Stimulated activated CD8-positive, alpha-beta memory T cell treated with anti-CD3 and anti-CD28 coated beads, Interleukin-7, amount 100 ng/mL, for 48 hours (primary cell): Measurements from ENCODE around the gene SMC1B.
"Not testable (repeated sequence)": the region's sequence is repeated elsewhere in the genome, so short reads cannot be mapped to it uniquely, and the experiment has no call there.

Experiments used
- DNase-seq, 2 donors: peaks; one replicate each; pipeline ENCODE4 v3.0.0-alpha.2; 2020; ENCODE audit warnings: low read depth in 1 of 2; ENCODE audit errors: extremely low read depth in 1 of 2

Gene SMC1B

DNA sequence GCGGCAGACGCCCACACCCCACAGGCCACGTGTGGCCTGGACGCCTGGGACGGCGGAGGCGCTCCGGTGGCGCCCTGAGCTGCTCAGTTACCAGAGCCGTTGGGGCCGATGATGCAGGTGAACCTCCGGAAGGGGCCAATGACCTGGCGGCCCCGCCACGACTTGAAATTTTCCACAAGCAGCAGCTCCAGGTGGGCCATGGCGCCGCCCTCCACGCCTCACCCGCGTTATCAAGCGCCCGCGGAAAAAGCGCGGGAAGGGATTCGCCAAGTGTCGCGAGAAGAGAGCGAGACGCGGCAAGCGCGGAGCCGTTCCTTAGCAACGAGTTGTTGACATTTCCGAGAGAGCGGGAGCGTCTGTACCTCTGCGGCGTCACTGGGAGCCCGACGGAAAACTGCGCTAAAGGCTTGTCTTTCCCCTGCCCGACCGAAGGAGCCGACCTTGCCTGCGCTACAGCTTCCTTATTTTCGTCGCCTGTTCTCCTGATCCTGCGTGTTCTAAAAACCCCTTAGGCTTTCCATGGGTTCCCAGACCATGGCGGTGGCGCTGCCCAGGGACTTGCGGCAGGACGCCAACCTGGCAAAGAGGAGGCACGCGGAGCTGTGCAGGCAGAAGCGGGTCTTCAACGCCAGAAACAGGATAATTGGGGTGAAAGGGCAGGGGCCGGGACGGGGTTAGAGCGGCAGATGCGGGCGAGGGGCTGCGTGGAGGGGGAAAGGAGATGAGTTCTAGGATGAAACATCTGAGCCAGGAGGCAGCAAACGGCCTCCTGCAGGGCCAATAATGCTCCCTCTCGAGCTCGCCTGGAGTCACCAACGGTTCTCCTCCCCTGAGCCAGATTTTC lies at the start of gene SMC1B, which contains the start of gene RIBC2:
Gene SMC1B (minus strand): TSS at position 232 of the 844 bp plus-strand sequence. CDS start 32 bp downstream, at position 200.
Gene RIBC2 (plus strand): TSS at position 326 of the 844 bp plus-strand sequence. CDS start 194 bp downstream, at position 520.
- DNase-seq, result peak; percentile 58 to 84

- no peak for DNase-seq
Measured at GRCh38 chr22:45462034-45462655, 48.7 kb upstream of the SMC1B start.

DNA sequence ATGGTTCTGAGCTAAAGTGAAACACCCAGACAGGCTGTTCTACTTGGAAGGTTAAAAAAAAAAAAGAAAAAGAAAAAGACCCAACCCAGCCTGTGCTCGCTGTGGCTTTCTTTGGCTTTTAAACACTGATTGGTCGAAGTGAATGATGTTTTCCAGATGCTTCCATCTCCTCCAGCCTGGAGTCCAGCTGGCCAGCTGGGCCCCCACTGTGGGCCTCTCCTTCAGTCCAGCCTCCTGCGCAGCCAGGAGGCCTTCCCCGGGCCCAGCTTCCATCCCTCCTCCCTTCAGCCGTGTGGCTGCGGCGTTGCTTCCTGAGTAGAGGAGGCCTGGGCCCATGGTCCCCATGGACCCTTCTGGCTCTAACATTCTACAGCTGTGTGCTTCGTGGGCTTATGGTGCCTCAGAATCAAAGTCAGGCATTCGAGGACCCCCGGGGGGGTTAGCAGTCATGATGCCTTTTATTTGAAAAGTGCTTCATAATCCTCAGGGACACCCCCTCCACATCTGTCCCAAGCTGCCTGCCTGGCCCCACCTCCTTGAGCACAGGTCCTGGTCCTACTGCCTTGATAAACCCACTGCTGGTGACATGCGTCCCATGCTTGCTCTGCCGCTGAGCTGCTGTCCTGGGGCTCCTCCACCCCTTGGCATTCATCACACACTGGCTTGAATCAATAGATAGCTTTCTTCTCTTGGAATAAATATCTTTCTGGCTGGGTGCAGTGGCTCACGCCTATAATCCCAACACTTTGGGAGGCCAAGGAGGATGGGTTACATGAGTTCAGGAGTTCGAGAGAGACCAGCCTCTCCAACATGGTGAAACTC lies 47.1 kb upstream of the SMC1B start:
- DNase-seq, result no peak

- no peak for DNase-seq
Measured at GRCh38 chr22:45459235-45459634, 45.8 kb upstream of the SMC1B start.

- no peak for DNase-seq
Measured at GRCh38 chr22:45458532-45458931, 45.1 kb upstream of the SMC1B start.

- DNase-seq, result no peak
Measured at GRCh38 chr22:45456811-45457210, 43.4 kb upstream of the SMC1B start.

DNA sequence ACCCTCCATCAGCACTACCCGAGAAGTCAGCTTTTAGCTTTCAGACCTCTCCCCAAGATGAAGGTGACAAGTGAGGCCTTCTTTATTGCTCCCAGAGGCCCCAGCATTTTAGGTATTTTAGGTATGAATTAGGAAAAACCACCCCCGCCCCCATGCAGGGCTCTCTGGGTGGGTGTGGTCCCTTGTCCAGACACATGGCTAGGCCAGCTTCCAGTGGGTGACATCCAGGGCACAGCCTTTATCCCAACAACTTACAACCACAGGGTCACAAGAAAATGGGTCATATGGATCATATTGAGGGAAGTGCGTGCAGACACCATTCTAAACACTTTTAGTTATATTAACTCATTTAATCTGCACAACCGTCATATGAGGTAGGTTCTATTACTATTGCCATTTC lies 42.2 kb upstream of the SMC1B start:
- no peak for DNase-seq

GRCh38 chr22:45455212-45455611 lies 41.8 kb upstream of the SMC1B start:
- no peak for DNase-seq

GRCh38 chr22:45454275-45454674 lies 40.9 kb upstream of the SMC1B start:
- DNase-seq, result no peak

GRCh38 chr22:45453764-45454163 lies 40.4 kb upstream of the SMC1B start:
- no peak for DNase-seq

DNA sequence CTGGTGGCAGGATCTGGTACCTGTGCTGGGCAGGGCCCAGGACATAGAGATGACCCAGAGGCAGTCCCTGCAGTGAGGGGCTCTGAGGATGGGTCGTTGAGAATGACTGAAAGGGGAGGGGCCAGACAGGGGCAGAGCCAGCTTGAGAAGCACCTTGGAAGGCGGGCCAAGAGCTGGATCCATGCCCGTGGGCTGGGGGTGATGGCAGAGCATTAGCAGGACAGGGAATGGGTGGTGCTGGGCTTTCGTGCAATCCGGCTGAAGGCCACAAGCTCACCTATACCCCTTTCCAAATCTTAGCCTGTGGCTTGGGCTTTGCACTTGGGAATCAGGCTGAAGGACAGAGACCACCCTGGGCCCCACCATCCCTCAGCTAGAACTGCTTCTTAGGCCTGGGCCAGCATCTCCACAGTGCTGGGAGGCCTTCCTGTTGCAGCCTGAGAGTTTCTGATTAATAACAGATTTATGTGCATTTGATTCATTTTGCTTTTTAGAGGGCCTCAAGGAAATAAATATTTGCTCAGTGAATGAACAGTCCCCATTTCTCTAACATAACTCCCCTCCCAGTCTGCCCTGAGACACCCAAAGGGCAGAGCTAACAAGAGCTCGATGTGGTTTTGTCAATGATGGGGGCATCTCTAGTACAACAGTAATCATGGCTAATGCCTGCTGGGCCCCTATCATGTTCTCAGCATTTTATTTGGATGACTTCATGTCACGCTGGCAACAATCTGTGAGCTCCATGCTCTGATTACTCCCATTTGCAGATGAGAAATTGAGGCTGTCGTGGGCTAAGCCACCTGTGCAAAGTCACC lies 39.4 kb upstream of the SMC1B start:
- DNase-seq, result no peak

DNA sequence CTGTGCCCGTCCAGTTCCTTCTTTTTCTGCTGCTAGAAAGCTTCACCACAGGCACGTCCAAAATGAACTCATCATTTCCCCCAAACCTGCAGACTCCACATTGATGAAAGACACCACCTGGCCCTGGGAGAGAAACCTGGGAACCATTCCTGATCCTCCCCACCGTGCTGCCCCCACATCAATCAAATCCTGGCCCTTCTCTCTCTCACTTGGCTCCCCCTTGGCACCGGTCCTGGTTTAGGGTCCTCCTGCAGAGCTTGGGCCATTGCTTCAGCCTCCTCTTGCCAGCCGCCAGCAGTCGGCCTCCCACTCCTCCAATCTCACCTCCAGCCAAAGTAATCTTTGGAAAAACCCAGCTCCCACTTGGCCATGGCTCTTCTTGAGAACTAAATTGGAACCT lies 38.6 kb upstream of the SMC1B start:
- no peak for DNase-seq

DNA sequence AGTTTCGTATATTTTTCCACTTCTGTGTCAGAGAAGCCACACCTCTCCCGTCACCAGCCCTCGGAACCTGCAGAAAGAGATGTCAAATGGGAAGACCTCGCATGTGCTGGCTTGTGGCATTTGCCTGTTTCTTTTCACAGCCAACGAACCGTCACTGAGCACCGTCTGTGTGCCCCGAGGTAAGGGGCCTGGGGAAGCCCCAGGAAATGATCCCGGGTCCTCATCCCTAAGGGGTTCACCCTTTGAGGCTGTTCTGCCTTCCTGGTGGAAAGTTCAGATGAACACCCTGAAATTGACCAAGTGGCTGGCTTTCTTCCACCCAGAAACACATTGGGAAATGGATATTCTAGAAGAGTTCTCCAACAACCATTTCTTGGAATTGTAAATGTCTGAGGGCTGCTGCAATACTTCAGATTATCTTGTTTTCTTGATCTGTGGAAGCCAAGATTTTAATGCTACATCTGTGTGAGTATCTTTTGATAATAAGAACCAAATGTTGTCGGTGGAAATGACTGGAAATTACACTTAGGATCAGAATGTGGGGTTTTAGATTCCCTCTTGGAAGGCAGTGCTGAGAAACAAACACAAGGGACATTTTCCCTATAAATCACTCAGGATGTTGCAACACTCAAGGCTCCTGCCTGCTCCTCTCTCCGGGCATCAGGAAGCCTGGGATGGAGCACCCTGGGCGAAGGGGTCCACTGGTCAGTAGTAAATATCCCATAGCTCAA lies 37.7 kb upstream of the SMC1B start:
- DNase-seq, result no peak

DNA sequence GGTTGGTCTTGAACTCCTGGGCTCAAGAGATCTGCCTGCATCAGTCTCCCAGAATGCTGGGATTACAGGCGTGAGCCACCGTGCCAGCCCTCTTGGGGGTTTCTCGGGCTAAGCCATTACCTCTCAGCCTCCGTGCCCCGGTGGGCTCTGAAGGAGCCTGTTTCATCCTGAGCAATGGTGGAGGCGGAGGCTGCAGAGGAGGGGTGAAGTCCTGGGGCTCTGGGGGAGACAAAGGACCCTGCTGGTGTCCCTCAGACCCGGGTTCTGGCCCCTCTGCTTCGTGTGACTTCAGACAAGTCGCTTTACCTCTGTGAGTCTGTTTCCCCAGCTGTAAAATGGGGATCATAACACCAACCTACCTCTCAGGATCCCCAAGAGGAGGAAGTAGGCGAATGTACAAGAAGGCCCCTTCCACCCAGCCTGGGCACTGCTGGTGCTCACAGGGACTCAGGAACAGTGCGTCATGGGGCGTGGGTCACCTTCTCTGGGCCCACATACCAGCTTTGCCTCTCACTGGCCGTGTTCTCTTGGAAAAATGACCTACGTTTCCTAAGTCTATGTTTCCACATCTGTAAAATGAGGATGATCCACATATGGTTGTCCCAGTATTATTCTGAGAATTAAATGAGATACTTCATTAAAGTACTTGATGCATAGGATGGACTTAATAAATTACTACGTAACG lies 36.8 kb upstream of the SMC1B start:
- DNase-seq, result no peak

DNA sequence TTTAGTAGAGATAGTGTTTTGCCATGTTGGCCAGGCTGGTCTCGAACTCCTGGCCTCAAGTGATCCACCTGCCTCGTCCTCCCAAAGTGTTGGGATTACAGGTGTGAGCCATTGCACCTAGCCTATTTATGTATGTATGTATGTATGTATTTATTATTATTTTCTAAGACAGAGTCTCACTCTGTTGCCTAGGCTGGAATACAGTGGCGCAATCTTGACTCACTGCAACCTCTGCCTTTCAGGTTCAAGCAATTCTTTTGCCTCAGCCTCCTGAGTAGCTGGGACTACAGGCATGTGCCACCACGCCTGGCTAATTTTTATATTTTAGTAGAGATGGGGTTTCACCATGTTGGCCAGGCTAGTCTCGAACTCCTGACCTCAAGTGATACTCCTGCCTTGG lies 36.0 kb upstream of the SMC1B start:
- DNase-seq, result not testable (repeated sequence)

DNA sequence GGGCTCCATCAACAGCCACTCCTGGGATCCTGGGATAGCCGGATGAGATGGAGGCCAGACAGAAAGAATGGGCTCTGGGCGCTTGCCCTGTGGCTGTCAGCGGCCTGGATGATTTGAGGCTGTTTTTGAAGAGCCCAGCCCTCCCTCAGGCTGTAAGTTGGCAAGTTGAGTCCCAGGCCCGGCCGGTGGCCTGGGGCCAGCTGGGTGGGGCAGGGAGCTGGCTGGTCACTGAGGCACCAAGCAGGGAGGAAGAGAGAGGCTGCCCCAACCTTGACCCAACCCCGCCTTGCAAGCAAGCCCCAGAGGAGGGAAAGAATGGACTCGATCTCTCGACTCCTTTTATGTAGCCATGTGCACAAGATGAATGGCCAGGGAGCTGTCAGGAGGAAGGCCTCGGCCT lies 35.0 kb upstream of the SMC1B start:
- no peak for DNase-seq

DNA sequence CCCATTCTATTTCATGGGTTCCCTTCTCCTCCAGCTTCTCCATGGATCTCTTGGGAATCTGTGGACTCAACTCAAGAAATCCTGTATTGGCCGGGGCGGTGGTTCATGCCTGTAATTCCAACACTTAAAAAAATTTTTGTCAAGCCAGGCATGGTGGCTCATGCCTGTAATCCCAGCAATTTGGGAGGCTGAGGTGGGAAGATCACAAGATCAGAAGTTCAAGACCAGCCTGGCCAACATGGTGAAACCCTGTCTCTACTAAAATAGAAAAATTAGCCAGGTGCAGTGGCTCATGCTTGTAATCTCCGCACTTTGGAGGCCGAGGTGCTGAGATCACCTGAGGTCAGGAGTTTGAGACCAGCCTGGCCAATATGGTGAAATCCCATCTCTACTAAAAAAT lies 34.2 kb upstream of the SMC1B start:
- not testable (repeated sequence) for DNase-seq

DNA sequence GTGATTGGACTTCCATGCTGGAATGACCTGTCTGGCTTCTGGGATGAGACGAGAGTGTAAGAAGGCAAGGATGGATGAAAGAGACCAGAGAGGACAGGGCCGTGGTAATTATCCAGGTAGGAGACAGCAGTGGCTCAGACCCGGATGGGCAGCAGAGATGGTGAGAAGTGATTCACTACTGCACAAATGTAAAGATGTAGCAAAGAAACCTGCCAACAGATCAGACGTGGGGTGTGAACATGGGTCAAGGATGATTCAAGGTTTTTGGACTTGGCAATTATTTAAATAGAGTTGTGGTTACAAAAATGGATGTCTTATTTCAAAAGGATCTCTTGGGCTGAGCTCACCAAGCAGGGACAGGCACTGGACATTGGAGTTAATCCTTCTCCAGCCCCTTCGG lies 32.8 kb upstream of the SMC1B start:
- DNase-seq, result no peak

DNA sequence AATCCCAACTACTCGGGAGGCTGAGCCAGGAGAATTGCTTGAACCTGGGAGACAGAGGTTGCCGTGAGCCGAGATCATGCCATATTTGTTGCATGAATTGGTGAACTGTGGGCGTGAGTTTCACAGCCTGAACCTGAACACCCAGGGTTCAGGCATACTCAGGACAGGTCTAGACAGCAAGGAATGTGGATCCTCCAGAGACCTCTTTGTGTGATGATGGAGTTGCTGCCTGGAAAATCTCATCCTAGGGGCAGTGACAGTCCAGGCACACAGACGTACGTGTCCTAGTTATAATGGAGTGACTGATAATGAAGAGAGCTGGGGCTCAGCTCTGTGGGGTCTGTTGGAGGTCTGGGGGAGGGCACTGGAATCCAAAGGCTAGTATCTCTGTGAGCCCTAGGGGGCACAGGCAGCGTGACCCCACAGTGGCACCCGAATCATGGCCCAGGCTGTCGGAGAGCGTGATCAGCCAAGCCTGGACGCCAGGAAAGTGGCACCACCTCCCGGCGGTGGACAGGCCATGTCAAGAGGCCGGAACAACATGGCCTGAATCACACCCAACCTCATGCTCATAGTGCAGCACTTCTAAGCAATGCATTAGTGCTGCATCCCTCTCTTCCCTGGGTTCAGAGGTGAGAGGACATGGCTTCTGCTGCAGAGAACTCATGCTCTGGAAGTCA lies 31.8 kb upstream of the SMC1B start:
- no peak for DNase-seq
